C4-2B (cell line): ENCODE results near the gene SGCA.
A peak's percentile ranks its signal among the peaks of the same experiment; 100 is the strongest.

ENCODE experiments used
- H3K27ac ChIP-seq: fragments of 450-650 bp; 2 replicates; pipeline ENCODE4 v1.5.1; 2017
- ZFX ChIP-seq: fragments of 450-650 bp; IDR thresholded peaks from 2 replicates; pipeline ENCODE4 v1.6.1; 2017
- TF ChIP-seq, protein P1 (sequence below): fragments of 450-650 bp; conservative IDR thresholded peaks from 2 replicates; pipeline ENCODE4 v1.5.1; 2017; ENCODE audit warnings: mild to moderate bottlenecking

Gene SGCA

DNA sequence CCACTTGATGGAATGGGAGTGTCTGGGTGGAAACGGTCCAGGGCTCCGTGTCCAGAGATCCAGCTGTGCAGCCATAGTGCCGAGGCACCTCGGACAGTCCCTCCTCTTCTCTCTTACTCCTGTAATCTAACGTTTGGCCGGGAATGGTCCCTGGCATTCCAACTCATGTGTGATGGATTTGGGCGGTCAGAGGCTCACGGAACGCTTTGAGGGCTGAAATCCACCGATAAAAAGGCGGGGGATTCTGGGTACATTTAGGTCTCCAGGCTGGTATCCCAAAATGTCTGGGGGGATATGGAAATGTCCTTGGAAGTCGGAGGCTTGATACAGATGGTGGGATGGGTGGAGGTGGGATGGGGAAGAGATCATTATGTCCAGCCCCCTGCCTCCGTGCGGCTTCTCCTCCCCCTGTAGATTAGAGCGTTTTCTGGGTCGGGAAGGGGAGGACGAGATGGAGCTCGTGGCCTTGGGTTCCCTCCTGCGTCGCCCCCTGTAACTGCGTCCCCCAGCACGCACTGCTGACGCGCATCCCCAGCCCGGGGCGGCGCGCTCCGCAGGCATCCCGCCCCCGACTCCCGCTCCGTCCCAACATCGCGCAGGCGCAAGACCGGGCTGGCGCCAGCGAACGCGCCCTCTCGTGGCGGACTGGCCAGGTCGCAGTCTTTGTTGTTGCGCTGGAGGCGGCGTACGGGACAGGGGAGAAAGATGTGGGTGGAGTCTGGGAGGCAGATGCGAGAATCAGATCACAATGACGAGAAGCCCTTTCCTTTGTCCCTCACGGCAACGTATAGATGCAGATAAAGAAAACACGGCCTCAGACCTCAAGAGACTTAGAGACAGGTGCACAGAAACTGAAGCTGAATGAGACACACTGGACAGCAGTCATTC, 4.5 kb upstream of the SGCA start:
- TF ChIP-seq, protein P1, sequence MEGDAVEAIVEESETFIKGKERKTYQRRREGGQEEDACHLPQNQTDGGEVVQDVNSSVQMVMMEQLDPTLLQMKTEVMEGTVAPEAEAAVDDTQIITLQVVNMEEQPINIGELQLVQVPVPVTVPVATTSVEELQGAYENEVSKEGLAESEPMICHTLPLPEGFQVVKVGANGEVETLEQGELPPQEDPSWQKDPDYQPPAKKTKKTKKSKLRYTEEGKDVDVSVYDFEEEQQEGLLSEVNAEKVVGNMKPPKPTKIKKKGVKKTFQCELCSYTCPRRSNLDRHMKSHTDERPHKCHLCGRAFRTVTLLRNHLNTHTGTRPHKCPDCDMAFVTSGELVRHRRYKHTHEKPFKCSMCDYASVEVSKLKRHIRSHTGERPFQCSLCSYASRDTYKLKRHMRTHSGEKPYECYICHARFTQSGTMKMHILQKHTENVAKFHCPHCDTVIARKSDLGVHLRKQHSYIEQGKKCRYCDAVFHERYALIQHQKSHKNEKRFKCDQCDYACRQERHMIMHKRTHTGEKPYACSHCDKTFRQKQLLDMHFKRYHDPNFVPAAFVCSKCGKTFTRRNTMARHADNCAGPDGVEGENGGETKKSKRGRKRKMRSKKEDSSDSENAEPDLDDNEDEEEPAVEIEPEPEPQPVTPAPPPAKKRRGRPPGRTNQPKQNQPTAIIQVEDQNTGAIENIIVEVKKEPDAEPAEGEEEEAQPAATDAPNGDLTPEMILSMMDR = peak; percentile 99
- TF ChIP-seq ZFX = no peak
- peak overlapping the region; percentile 30 for H3K27ac ChIP-seq

DNA sequence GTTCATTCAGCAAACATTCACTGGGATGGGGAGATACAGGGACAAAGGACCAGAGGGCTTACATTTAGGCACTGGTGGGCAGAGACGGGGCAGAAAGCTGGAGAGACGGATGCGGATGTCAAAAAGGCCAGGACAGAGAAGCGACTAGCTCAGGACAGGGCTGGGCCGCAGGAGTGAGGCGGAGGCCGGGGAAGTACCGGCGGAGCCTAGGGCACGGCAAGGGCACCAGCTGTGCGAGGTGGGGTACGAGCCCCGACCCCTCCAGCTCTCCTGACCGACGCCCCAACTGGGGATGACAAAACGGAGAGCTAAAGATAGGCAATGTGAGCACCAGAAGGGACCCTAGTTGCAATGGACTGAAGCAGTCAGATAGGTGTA, 3.9 kb upstream of the SGCA start:
- H3K27ac ChIP-seq = no peak overlapping the region; the same call in 1 of the 2 replicates
- TF ChIP-seq, protein P1 = no peak; the same call in none of the 2 replicates
- TF ChIP-seq ZFX = no peak

DNA sequence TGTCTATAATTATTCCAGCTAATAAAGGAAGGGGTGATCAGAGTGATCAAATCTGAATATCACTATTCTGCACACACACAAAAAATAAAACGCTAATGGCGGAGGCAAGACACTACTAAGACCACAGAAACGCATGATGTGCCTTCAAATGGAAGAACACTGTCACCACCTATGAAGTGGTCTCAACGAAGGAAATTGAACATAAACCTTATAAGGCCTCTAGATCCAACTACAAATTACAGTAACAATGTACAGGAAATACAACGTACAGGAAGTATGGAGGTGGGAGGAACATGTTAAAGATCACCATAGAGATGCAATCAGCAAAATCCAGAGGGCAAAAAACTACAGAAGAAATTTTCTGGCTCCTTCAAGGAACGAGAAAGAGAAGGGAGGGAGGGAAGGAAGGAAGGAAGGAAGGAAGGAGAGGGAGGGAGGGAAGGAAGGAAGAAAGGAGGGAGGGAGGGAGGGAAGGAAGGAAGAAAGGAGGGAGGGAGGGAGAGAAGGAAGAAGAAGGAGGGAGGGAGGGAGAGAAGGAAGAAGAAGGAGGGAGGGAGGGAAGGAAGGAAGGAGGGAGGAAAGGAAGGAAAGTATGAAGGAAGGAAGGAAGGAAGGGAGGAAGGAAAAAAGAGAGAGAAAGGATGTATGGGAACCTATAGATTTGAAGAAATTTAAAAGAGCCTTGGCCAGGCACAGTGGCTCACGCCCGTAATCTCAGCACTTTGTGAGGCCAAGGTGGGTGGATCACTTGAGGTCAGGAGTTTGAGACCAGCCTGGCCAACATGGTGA, 3.1 kb upstream of the SGCA start:
- no peak for TF ChIP-seq ZFX
- TF ChIP-seq, protein P1 = no peak
- no peak overlapping the region for H3K27ac ChIP-seq

DNA sequence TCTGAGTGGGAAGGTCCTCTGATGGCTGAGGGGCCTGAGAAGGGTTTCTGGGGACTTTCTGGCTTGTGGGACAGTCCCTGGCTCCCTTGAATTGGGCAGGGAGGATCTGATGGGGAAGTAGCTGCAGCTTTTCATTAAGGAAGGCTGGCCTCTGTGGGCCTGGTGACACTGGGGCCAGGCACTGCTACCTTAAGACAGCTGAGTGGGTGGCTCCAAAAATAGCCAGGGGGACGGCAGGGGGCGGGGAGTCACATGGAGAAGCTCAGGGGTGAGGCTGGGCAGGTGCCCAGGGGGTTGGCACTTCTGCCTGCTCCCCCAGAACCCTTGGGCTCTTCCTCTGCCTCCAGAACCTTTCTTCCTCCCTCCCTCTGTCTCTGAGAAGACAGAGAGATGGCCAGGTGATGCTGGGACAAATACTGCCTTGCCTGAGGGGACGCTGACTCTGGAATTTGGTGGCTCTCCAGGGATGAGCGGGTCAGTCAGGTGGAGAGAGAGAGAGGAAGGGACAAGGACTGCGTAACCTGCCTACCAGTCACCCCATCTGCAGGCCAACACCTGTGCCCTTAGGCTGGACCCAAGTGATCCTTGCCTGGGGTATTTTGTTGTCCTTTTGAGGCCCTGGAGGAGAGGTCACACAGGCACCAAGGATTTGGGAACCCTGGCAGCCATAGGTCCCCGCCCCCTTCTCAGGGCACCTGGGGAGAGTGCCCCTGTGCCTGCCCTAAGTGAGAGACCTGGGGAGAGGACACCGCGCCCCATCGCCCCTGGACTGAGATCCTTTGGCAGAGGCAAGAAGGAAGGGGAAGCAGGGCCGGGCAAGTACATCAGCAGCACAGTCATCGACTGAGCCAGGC, 1.7 kb upstream of the SGCA start:
- H3K27ac ChIP-seq = no peak overlapping the region

DNA sequence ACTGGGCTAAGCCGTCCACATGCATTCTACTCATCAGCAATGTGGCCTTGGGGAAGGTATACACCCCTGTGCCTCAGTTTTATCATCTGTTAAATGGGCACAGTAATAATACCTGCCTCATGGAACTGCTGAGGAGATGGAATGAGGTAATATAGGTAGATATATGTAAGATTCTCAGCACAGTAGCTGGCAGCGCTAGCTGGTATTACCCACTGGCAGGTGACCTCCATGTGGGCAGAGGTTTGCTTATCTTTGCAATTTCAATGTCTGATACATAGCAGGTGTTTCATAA, 1.2 kb upstream of the SGCA start:
- TF ChIP-seq, protein P1 = no peak
- TF ChIP-seq ZFX = no peak
- H3K27ac ChIP-seq = no peak overlapping the region

More for the DNA sequence above, 1.7 kb upstream of the SGCA start:
- no peak for TF ChIP-seq ZFX
- TF ChIP-seq, protein P1 = no peak

DNA sequence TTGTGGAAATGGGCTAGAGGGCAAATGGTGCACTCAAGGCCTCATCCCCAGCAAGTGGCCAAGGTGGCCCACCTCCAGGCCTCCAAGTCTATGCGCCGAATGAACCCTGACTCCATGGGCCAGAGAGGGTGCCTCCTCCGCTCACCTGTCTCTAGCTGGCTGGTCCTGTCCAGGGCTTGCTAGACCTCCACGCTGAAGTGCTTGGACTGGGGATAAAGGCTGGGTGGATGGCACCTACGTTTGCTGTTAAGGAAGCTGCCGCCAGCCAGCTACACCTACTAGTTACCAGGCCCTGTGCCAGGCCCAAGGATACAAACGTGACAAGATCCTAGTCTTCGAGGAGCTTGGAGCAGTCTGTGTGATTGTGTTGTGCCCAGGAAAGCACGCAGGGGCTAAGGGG, 739 bp upstream of the SGCA start:
- no peak overlapping the region for H3K27ac ChIP-seq
- TF ChIP-seq, protein P1 = no peak
- TF ChIP-seq ZFX = no peak
